Lung microvascular endothelial cell (primary cell): ENCODE measurements around the gene DCC. TPM values are rescaled to one million over a fixed set of nuclear protein-coding genes. Genes with fewer than 3 reads are reported as not detected.

Source experiments
- DNase-seq, 2 donors: peaks; one replicate each; pipeline versions ENCODE4 v3.0.0 to v3.0.0-alpha.2; 2010; ENCODE audit warnings: low read depth in 2 of 2
- total RNA-seq: library from RNA; depleted of rRNA; stranded (reverse); fragments of >200 nt; gene quantifications from 2 replicates; pipeline ENCODE4 v1.2.1, GENCODE V29; 2014

DCC gene
- total RNA-seq, 1 donor from 2014 or later, result not detected

- DNase-seq, result no peak
Observed at GRCh38 chr18:52781113-52781512, 441.1 kb downstream of the DCC start.

GRCh38 chr18:52791321-52791720, 451.3 kb downstream of the DCC start:
- no peak for DNase-seq

GRCh38 chr18:52812834-52813233, 472.8 kb downstream of the DCC start:
- DNase-seq, result no peak

- DNase-seq, result no peak
Observed at GRCh38 chr18:52813635-52814416, 473.8 kb downstream of the DCC start.

- no peak for DNase-seq
Observed at GRCh38 chr18:52815651-52816050, 475.7 kb downstream of the DCC start.

- no peak for DNase-seq
Observed at GRCh38 chr18:52816121-52816520, 476.1 kb downstream of the DCC start.

- DNase-seq, result no peak
Observed at GRCh38 chr18:52822160-52822559, 482.2 kb downstream of the DCC start.

GRCh38 chr18:52824126-52824525, 484.1 kb downstream of the DCC start:
- no peak for DNase-seq

GRCh38 chr18:52826994-52827393, 487.0 kb downstream of the DCC start:
- DNase-seq, result no peak

- no peak for DNase-seq
Observed at GRCh38 chr18:52829320-52829719, 489.3 kb downstream of the DCC start.

GRCh38 chr18:52829876-52830405, 489.9 kb downstream of the DCC start:
- DNase-seq, result no peak

- no peak for DNase-seq
Observed at GRCh38 chr18:52844323-52844722, 504.3 kb downstream of the DCC start.

- no peak for DNase-seq
Observed at GRCh38 chr18:52845036-52845435, 505.0 kb downstream of the DCC start.

GRCh38 chr18:52850031-52850560, 510.1 kb downstream of the DCC start:
- no peak for DNase-seq

- DNase-seq, result no peak
Observed at GRCh38 chr18:52861558-52861957, 521.6 kb downstream of the DCC start.

- DNase-seq, result no peak
Observed at GRCh38 chr18:52869349-52869923, 529.4 kb downstream of the DCC start.

GRCh38 chr18:52869942-52870907, 530.2 kb downstream of the DCC start:
- DNase-seq, result no peak

- DNase-seq, result no peak
Observed at GRCh38 chr18:52874774-52875173, 534.8 kb downstream of the DCC start.

GRCh38 chr18:52875725-52876124, 535.7 kb downstream of the DCC start:
- DNase-seq, result no peak

- no peak for DNase-seq
Observed at GRCh38 chr18:52888014-52888413, 548.0 kb downstream of the DCC start.

GRCh38 chr18:52894801-52895200, 554.8 kb downstream of the DCC start:
- DNase-seq, result no peak
